Psoas muscle (tissue), 8 donors: ENCODE data around the gene MRPS27. TPM values are rescaled to one million over a fixed set of nuclear protein-coding genes. Genes with fewer than 3 reads are reported as not detected.
A peak's percentile ranks its signal among the peaks of the same experiment; 100 is the strongest.

ENCODE experiments used
- ATAC-seq, 4 donors: fragments of 200-7000 bp; cut with Tn5 transposase; one replicate each; pipeline ENCODE4 v1.9.1; 2020; ENCODE audit warnings: moderate library complexity in 3 of 4, mild to moderate bottlenecking in 2 of 4
- DNase-seq, 2 donors: peaks; one replicate each; pipeline ENCODE4 v3.0.0-alpha.2; 2020
- H3K27ac ChIP-seq: fragments of 200-600 bp; one replicate; pipeline ENCODE4 v1.8.0; 2022
- H3K27me3 ChIP-seq, 3 donors: fragments of 200-600 bp in 1 of 3; one replicate each; pipeline versions ENCODE4 v1.6.1 to v1.8.0; 2013 to 2022; ENCODE audit warnings: low read length in 2 of 3, mild to moderate bottlenecking in 2 of 3, moderate library complexity in 1 of 3; ENCODE audit not compliant: insufficient read depth in 3 of 3
- H3K36me3 ChIP-seq, 2 donors: fragments of 200-600 bp in 1 of 2; one replicate each; pipeline versions ENCODE4 v1.6.1 to v1.8.0; 2013 to 2022; ENCODE audit warnings: low read depth in 1 of 2, mild to moderate bottlenecking in 1 of 2, moderate library complexity in 1 of 2; ENCODE audit not compliant: insufficient read depth in 1 of 2
- H3K4me1 ChIP-seq: fragments of 200-600 bp; one replicate; pipeline ENCODE4 v1.8.0; 2022
- H3K4me3 ChIP-seq: fragments of 200-600 bp; one replicate; pipeline ENCODE4 v1.8.0; 2022; ENCODE audit warnings: mild to moderate bottlenecking
- H3K9me3 ChIP-seq: fragments of 200-600 bp; one replicate; pipeline ENCODE4 v1.8.0; 2022
- CTCF ChIP-seq: fragments of 200-600 bp; IDR thresholded peaks from one replicate; pipeline ENCODE4 v1.8.0; 2022; ENCODE audit warnings: antibody characterized with exemption
- WGBS, 3 donors: extraction: QIAGEN DNeasy Blood & Tissue Kit; methylation state at CpG; one replicate each; pipeline versions ENCODE4 v1.1.6 to v1.1.7; 2013; 5-methylcytosine and 5-hydroxymethylcytosine counted together
- intact Hi-C, 2 donors: fragments of 100-400 bp; cut with DNase I; formaldehyde crosslinking; loops; one replicate each; pipeline versions ENCODE4 v1.11.0 to v1.14.2; 2022
- polyA plus RNA-seq, 3 donors: library from polyadenylated mRNA; stranded (reverse); fragments of 200-250 nt; gene quantifications; one replicate each; pipeline ENCODE4 v1.2.3, GENCODE V29; 2013
- total RNA-seq, 4 donors: library from RNA; stranded (reverse); fragmentation: NEBNext Ultra II Directional in 2 of 4; extraction: Animal tissue kit (Norgen Biotek cat#: 25700) in 2 of 4; gene quantifications; one replicate each; pipeline versions ENCODE4 v1.2.1 to v1.2.4, GENCODE V29; 2021 to 2023
- donor health status: healthy with polysubstance abuse.
- donor health status: DM: no; HTN: no; CAD: no; lungs with moderate emphysema.
- donor health status: Bipolar disorder and iron deficiency.
- donor health status: healthy.
- donor health status: DM: yes; HTN: yes; CAD: no.
- donor health status: DM: no; HTN: no; CAD: no.
- donor health status: DM: no; HTN: no; CAD: no.
- donor health status: DM: yes; HTN: yes; CAD: no.

MRPS27 gene
- total and polyA plus RNA-seq, 7 donors, result 34.9 to 76.9 (median 55.5) TPM

- TF ChIP-seq CTCF, result no peak
- DNase-seq, result no peak
- intact Hi-C loops, result no loop called here
- Histone ChIP-seq H3K27ac (peak overlapping the region; percentile 6), H3K27me3 (no peaks in the 10 kb centered on the region), H3K4me3 (no peak overlapping the region), H3K36me3 (peaks cover 4 to 68% of the 10 kb centered on the region in 2 donors), H3K9me3 (no peaks in the 10 kb centered on the region), H3K4me1 (no peaks in the 10 kb centered on the region)
- peak in 1 of 4 donors; percentile 40 for ATAC-seq
- 83 to 94% (median 88%) methylated on average over 1 of the region's 1 CpG for WGBS, 3 donors
Observed at GRCh38 chr5:72337159-72337558, 17.1 kb upstream of the MRPS27 start.

- intact Hi-C loops, result no loop called here
- no peak for ATAC-seq
- WGBS, 3 donors, result 81 to 90% (median 81%) methylated on average over 1 of the region's 1 CpG
- no peaks in the 10 kb centered on the region for H3K4me1 ChIP-seq
- no peak for TF ChIP-seq CTCF
- H3K4me3 ChIP-seq, result no peak overlapping the region
- DNase-seq, result no peak
- peaks cover 4 to 72% of the 10 kb centered on the region in 2 donors for H3K36me3 ChIP-seq
- H3K9me3 ChIP-seq, result no peaks in the 10 kb centered on the region
- no peak overlapping the region for H3K27ac ChIP-seq
- H3K27me3 ChIP-seq, result no peaks in the 10 kb centered on the region
Observed at GRCh38 chr5:72330712-72331111, 10.7 kb upstream of the MRPS27 start.

GRCh38 chr5:72328172-72328571, 8.1 kb upstream of the MRPS27 start:
- ATAC-seq (peak; percentile 93 to 97 (median 96)), DNase-seq (peak; percentile 64 to 77)
- no peak overlapping the region for H3K4me3 ChIP-seq
- peak overlapping the region; percentile 25 for H3K27ac ChIP-seq
- no peaks in the 10 kb centered on the region for H3K9me3 ChIP-seq
- peaks cover 7 to 72% of the 10 kb centered on the region in 2 donors for H3K36me3 ChIP-seq
- no peaks in the 10 kb centered on the region for H3K27me3 ChIP-seq
- H3K4me1 ChIP-seq, result no peaks in the 10 kb centered on the region
- intact Hi-C loops, result no loop called here
- TF ChIP-seq CTCF, result no peak

- H3K36me3 ChIP-seq, result peaks cover 6 to 72% of the 10 kb centered on the region in 2 donors
- H3K4me3 ChIP-seq, result no peak overlapping the region
- WGBS, 3 donors, result 70 to 83% (median 72%) methylated on average over 2 of the region's 2 CpGs
- H3K4me1 ChIP-seq, result peaks cover 5% of the 10 kb centered on the region
- TF ChIP-seq CTCF, result no peak
- intact Hi-C loops, result no loop called here
- H3K27me3 ChIP-seq, result no peaks in the 10 kb centered on the region
- no peaks in the 10 kb centered on the region for H3K9me3 ChIP-seq
- H3K27ac ChIP-seq, result no peak overlapping the region
- ATAC-seq (no peak), DNase-seq (no peak)
Observed at GRCh38 chr5:72326306-72326649, 6.2 kb upstream of the MRPS27 start.

GRCh38 chr5:72325566-72326305, 5.7 kb upstream of the MRPS27 start:
- intact Hi-C loops, result no loop called here
- DNase-seq, result no peak
- H3K4me1 ChIP-seq, result peaks cover 10% of the 10 kb centered on the region
- no peaks in the 10 kb centered on the region for H3K9me3 ChIP-seq
- ATAC-seq, result no peak
- no peak overlapping the region for H3K27ac ChIP-seq
- WGBS, 3 donors, result 51 to 57% (median 54%) methylated on average over 4 of the region's 4 CpGs
- H3K36me3 ChIP-seq, result peaks cover 3 to 67% of the 10 kb centered on the region in 2 donors
- H3K4me3 ChIP-seq, result no peak overlapping the region
- TF ChIP-seq CTCF, result no peak
- H3K27me3 ChIP-seq, result no peaks in the 10 kb centered on the region
